SK-N-SH treated with all-trans-retinoic acid at 6 μM for 48 hours (cell line): Measurements from ENCODE around the gene CYP4V2.

Experiments used
- ARNTL ChIP-seq: fragments of 450-650 bp; formaldehyde crosslinking; IDR thresholded peaks from 2 replicates; pipeline ENCODE4 v1.5.0; 2020; ENCODE audit warnings: low read depth, mild to moderate bottlenecking, moderate library complexity, borderline replicate concordance
- BACH2 ChIP-seq: fragments of 250-450 bp; sonication (Bioruptor Pico); IDR thresholded peaks from 2 replicates; pipeline ENCODE4 v1.9.0; 2021; ENCODE audit warnings: mild to moderate bottlenecking, borderline replicate concordance
- CSDC2 ChIP-seq: fragments of 250-450 bp; sonication (Bioruptor Pico); IDR thresholded peaks from 2 replicates; pipeline ENCODE4 v1.5.0; 2020; ENCODE audit warnings: mild to moderate bottlenecking, moderate library complexity
- OSR1 ChIP-seq: fragments of 250-450 bp; sonication (Bioruptor Pico); IDR thresholded peaks from 2 replicates; pipeline ENCODE4 v1.8.0; 2022; ENCODE audit warnings: moderate library complexity, mild to moderate bottlenecking, inconsistent platforms
- PATZ1 ChIP-seq: fragments of 250-450 bp; sonication (Bioruptor Pico); IDR thresholded peaks from 2 replicates; pipeline ENCODE4 v1.8.0; 2020; ENCODE audit warnings: mild to moderate bottlenecking, moderate library complexity, borderline replicate concordance
- PPARA ChIP-seq: fragments of 250-450 bp; sonication (Bioruptor Pico); IDR thresholded peaks from 2 replicates; pipeline ENCODE4 v1.5.0; 2020; ENCODE audit warnings: mild to moderate bottlenecking, borderline replicate concordance
- RARB ChIP-seq: fragments of 250-450 bp; sonication (Bioruptor Pico); IDR thresholded peaks from 2 replicates; pipeline ENCODE4 v1.8.0; 2021; ENCODE audit warnings: mild to moderate bottlenecking, moderate library complexity
- TCF4 ChIP-seq: fragments of 250-450 bp; sonication (Bioruptor Pico); IDR thresholded peaks from 2 replicates; pipeline ENCODE4 v1.8.0; 2021; ENCODE audit warnings: mild to moderate bottlenecking, moderate library complexity, borderline replicate concordance
- ZNF70 ChIP-seq: fragments of 450-650 bp; formaldehyde crosslinking; IDR thresholded peaks from 2 replicates; pipeline ENCODE4 v1.5.0; 2020; ENCODE audit warnings: mild to moderate bottlenecking, moderate library complexity
- ZNF8 ChIP-seq: fragments of 450-650 bp; formaldehyde crosslinking; IDR thresholded peaks from 2 replicates; pipeline ENCODE4 v1.5.0; 2020; ENCODE audit warnings: mild to moderate bottlenecking, moderate library complexity

- TF ChIP-seq ARNTL (no peak), ZNF70 (no peak), TCF4 (CRISPR knock-in tag) (no peak), PPARA (CRISPR knock-in tag) (no peak), OSR1 (no peak), PATZ1 (CRISPR knock-in tag) (no peak), BACH2 (CRISPR knock-in tag) (no peak), ZNF8 (CRISPR knock-in tag) (no peak), CSDC2 (CRISPR knock-in tag) (no peak), RARB (CRISPR knock-in tag) (no peak)
Observed at GRCh38 chr4:186203406-186203805, 12.0 kb downstream of the CYP4V2 start.
